ENCODE results near the gene RAD52. TPM values are rescaled to one million over a fixed set of nuclear protein-coding genes. Genes with fewer than 3 reads are reported as not detected.

RAD52 gene
- 10 to 100 TPM in 5 of 6 donors, 1 to 10 TPM in 1; 8.2 to 59.7 (median 14.9) TPM for total RNA-seq

DNA sequence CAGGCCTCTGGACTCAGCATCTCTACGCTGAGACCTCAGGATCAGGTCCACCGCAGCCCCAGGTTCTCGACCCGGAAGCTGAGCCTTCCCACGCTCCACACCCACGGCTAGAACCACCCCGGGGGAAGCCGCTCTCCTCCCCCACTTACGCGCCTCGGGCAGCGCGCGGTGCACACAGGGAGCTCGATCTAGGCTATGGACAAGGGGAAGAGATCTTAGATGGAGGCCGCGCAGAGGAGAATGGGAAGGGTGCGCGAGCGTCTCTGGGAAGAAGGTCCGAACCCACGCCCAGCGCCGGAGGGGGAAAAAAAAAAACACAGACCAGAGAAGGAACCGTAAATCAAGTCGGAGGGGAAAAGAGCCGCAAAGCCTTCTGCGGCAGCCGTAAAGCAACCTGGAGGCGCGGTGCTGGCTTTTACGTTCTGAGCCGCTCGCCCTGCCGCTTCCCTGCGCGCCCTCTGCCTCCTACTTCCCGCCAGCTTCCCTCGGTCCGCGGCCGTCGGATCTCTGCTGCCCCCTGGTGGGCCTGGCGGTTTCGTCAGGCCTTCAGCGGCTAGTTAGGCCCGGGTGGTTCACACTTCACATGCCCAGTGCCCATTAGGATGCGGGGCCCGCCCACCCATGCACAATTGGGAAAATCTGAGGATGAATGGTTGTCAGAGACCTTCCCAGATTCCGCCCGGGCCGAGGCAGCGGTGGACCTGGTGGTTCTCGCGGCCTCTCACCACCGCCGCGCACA lies at the start of gene RAD52:
RAD52 (minus strand) TSS at position 242 of the 739 bp plus-strand sequence. CDS start 16,636 bp downstream, outside the sequence.
- ATAC-seq (ENCODE audit: low FRiP score in 2 of 2) (peak; percentile 97 to 99), DNase-seq (peak; percentile 97 to 98)
- Histone ChIP-seq H3K4me3 (peak within 1 kb of the TSS; percentile 60 to 95 (median 94)), H3K27me3 (no peaks in the 10 kb centered on the region), H3K4me1 (peaks cover 12 to 23% (median 13%) of the 10 kb centered on the region in 4 donors), H3K36me3 (no peaks in the 10 kb centered on the region), H3K9me3 (no peaks in the 10 kb centered on the region), H3K27ac (peak within 1 kb of the TSS; percentile 84 to 93 (median 90))
- WGBS, 2 donors: 0 to 1% methylated on average over 37 to 45 of the region's 58 CpGs
- TF ChIP-seq POLR2A (IDR thresholded peaks at IDR 0.05) (peak in 3 of 4 donors; percentile 55 to 78 (median 56)), EP300 (IDR thresholded peaks at IDR 0.05) (no peak), POLR2AphosphoS5 (IDR thresholded peaks at IDR 0.05) (peak; percentile 79 to 89), CTCF (IDR thresholded peaks at IDR 0.05) (peak; percentile 93 to 99 (median 99))

GRCh38 chr12:998020-998874 lies 48.8 kb upstream of the RAD52 start:
- ATAC-seq (ENCODE audit: low FRiP score in 2 of 2) (peak in 1 of 2 donors; percentile 44), DNase-seq (no peak)
- 82 to 84% methylated on average over 6 of the region's 6 CpGs for WGBS, 2 donors
- Histone ChIP-seq H3K27ac (no peak overlapping the region), H3K9me3 (no peaks in the 10 kb centered on the region), H3K36me3 (peaks cover 0 to 7% (median 0%) of the 10 kb centered on the region in 4 donors), H3K4me1 (peaks cover 0 to 4% (median 0%) of the 10 kb centered on the region in 4 donors), H3K4me3 (no peak overlapping the region), H3K27me3 (no peaks in the 10 kb centered on the region)
- TF ChIP-seq POLR2AphosphoS5 (IDR thresholded peaks at IDR 0.05) (no peak), POLR2A (IDR thresholded peaks at IDR 0.05) (no peak), CTCF (IDR thresholded peaks at IDR 0.05) (no peak), EP300 (IDR thresholded peaks at IDR 0.05) (no peak)

DNA sequence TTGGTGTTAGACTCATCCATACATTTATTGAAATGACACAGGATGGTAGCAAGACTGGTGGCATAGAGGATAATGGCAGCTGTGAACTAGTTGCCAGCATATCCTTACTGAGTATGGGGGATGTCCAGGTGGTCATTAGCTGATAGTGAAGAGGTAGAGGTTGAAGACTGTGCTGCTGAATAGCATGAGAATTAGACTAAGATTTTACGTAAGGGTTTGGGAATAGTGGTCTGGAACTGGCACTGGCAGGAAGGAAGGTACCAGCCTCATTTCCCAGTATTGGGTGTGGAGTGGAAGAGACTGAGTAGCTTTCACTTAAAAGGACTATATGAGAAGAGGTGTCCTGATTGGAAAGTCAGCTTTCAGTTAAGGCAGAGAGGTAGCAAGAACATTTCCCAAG lies 48.0 kb upstream of the RAD52 start:
- TF ChIP-seq POLR2AphosphoS5 (IDR thresholded peaks at IDR 0.05): no peak
- TF ChIP-seq EP300 (IDR thresholded peaks at IDR 0.05): no peak
- TF ChIP-seq CTCF (IDR thresholded peaks at IDR 0.05): no peak
- no peak for TF ChIP-seq POLR2A (IDR thresholded peaks at IDR 0.05)
- Histone ChIP-seq H3K27ac (no peak overlapping the region), H3K36me3 (peaks cover 0 to 7% (median 0%) of the 10 kb centered on the region in 4 donors), H3K9me3 (no peaks in the 10 kb centered on the region), H3K4me1 (peaks cover under 1 to 5% (median 4%) of the 10 kb centered on the region in 4 donors), H3K27me3 (no peaks in the 10 kb centered on the region), H3K4me3 (no peak overlapping the region)
- ATAC-seq (ENCODE audit: low FRiP score in 2 of 2): no peak
- WGBS, 2 donors: 78 to 89% methylated on average over 1 of the region's 1 CpG
- no peak for DNase-seq

GRCh38 chr12:996881-997280 lies 47.4 kb upstream of the RAD52 start:
- Histone ChIP-seq H3K4me3 (no peak overlapping the region), H3K27ac (no peak overlapping the region), H3K4me1 (peaks cover 7 to 11% (median 9%) of the 10 kb centered on the region in 4 donors), H3K9me3 (no peaks in the 10 kb centered on the region), H3K36me3 (peaks cover 0 to 7% (median 0%) of the 10 kb centered on the region in 4 donors), H3K27me3 (no peaks in the 10 kb centered on the region)
- ATAC-seq (ENCODE audit: low FRiP score in 2 of 2) (no peak), DNase-seq (no peak)
- 97 to 99% methylated on average over 4 of the region's 4 CpGs for WGBS, 2 donors
- no peak for TF ChIP-seq POLR2A (IDR thresholded peaks at IDR 0.05)
- no peak for TF ChIP-seq POLR2AphosphoS5 (IDR thresholded peaks at IDR 0.05)
- TF ChIP-seq CTCF (IDR thresholded peaks at IDR 0.05): no peak
- no peak for TF ChIP-seq EP300 (IDR thresholded peaks at IDR 0.05)
